ENCODE results near the gene ATP4B. TPM values are rescaled to one million over a fixed set of nuclear protein-coding genes. Genes with fewer than 3 reads are reported as not detected.

The ATP4B gene
- total RNA-seq, 1 experiment from 2014 or later: not detected

GRCh38 chr13:113601166-113602070, 56.6 kb downstream of the ATP4B start:
- no peaks in the 10 kb centered on the region for H3K4me1 ChIP-seq (ENCODE audit: insufficient read depth, low read length)
- TF ChIP-seq EZH2 (IDR thresholded peaks at IDR 0.05; ENCODE audit: low read length, unreplicated experiment): no peak
- TF ChIP-seq CTCF (conservative IDR thresholded peaks at IDR 0.05; ENCODE audit: low read depth, low read length): no peak
- TF ChIP-seq EZH2phosphoT487 (IDR thresholded peaks at IDR 0.05; ENCODE audit: borderline replicate concordance, low read length): no peak
- H3K4me3 ChIP-seq (ENCODE audit: low read length): no peak overlapping the region
- no peak for DNase-seq
- H3K9me2 ChIP-seq (replicated peaks; ENCODE audit: low read length): no peaks in the 10 kb centered on the region
- no peaks in the 10 kb centered on the region for H3K9me3 ChIP-seq (ENCODE audit: low read length)
- H3K27ac ChIP-seq (ENCODE audit: low read length): no peak overlapping the region
- no peak overlapping the region for H3K4me2 ChIP-seq (ENCODE audit: low read length)
- no peaks in the 10 kb centered on the region for H4K20me1 ChIP-seq (ENCODE audit: low read length)
- POLR2A ChIA-PET (ENCODE audit: unreplicated experiment): no interaction called here
- CTCF ChIA-PET: no interaction called here
- no TSS peak for BruUV-seq (replicated peaks)
- ATAC-seq: no peak
- intact Hi-C loops (cut with micrococcal nuclease): no loop called here
- H2AFZ ChIP-seq (ENCODE audit: low read length): no peak overlapping the region
- H3K79me2 ChIP-seq (ENCODE audit: low read length): peaks cover 96% of the 10 kb centered on the region
- no peak overlapping the region for H3K9ac ChIP-seq (ENCODE audit: low read length)
- peaks cover 16% of the 10 kb centered on the region; the same call in 1 of the 2 replicates for H3K36me3 ChIP-seq (ENCODE audit: low read depth, low read length)
- no peaks in the 10 kb centered on the region for H3F3A ChIP-seq (ENCODE audit: low read length, unreplicated experiment)
- no peaks in the 10 kb centered on the region for H3K27me3 ChIP-seq (ENCODE audit: low read length)

- H3K4me2 ChIP-seq (ENCODE audit: low read length): no peak overlapping the region
These were observed 58.6 kb downstream of the ATP4B start for GRCh38 chr13:113599391-113599790.

More at GRCh38 chr13:113599391-113599790, 58.6 kb downstream of the ATP4B start:
- intact Hi-C loops (cut with micrococcal nuclease): no loop called here
- no peaks in the 10 kb centered on the region for H3K4me1 ChIP-seq (ENCODE audit: insufficient read depth, low read length)
- H3K9me3 ChIP-seq (ENCODE audit: low read length): no peaks in the 10 kb centered on the region
- POLR2A ChIA-PET (ENCODE audit: unreplicated experiment): no interaction called here
- H3K9ac ChIP-seq (ENCODE audit: low read length): no peak overlapping the region
- no peaks in the 10 kb centered on the region for H3F3A ChIP-seq (ENCODE audit: low read length, unreplicated experiment)
- DNase-seq (no peak), ATAC-seq (no peak)
- CTCF ChIA-PET: no interaction called here
- H3K4me3 ChIP-seq (ENCODE audit: low read length): no peak overlapping the region
- peaks cover 16% of the 10 kb centered on the region for H3K36me3 ChIP-seq (ENCODE audit: low read depth, low read length)
- TF ChIP-seq CTCF (conservative IDR thresholded peaks at IDR 0.05; ENCODE audit: low read depth, low read length) (no peak), EZH2phosphoT487 (IDR thresholded peaks at IDR 0.05; ENCODE audit: borderline replicate concordance, low read length) (no peak), EZH2 (IDR thresholded peaks at IDR 0.05; ENCODE audit: low read length, unreplicated experiment) (no peak)
- no peak overlapping the region for H3K27ac ChIP-seq (ENCODE audit: low read length)
- peaks cover 98% of the 10 kb centered on the region for H3K79me2 ChIP-seq (ENCODE audit: low read length)
- H3K27me3 ChIP-seq (ENCODE audit: low read length): no peaks in the 10 kb centered on the region
- 0 out of 2 replicates have a peak, but pooled peaks cover 12% of the 10 kb centered on the region for H4K20me1 ChIP-seq (ENCODE audit: low read length)
- BruUV-seq (replicated peaks): no TSS peak
- H2AFZ ChIP-seq (ENCODE audit: low read length): no peak overlapping the region
- H3K9me2 ChIP-seq (replicated peaks; ENCODE audit: low read length): no peaks in the 10 kb centered on the region

Other genes with a start within 250 kb of the ATP4B start
- gene ADPRHL1, start 204.7 kb downstream of the ATP4B start, total RNA-seq (2014; rRNA removed): 9.7 and 10.3 TPM in 2 replicates
- gene DCUN1D2, start 167.5 kb downstream of the ATP4B start, total RNA-seq (2014; rRNA removed): 11.6 and 15.0 TPM in 2 replicates
- 89.5 and 105 TPM in 2 replicates for gene TFDP1, start 73.4 kb downstream of the ATP4B start, total RNA-seq (2014; rRNA removed)
- gene GRK1, start 9.0 kb upstream of the ATP4B start, total RNA-seq (2014; rRNA removed): not detected in 2 replicates
- gene TMEM255B, start 101.0 kb upstream of the ATP4B start, total RNA-seq (2014; rRNA removed): 26.9 and 35.5 TPM in 2 replicates
- gene GAS6, start 205.9 kb upstream of the ATP4B start, total RNA-seq (2014; rRNA removed): 20.9 and 33.7 TPM in 2 replicates